Lung (tissue), 12 donors: ENCODE measurements around the gene NOTO. TPM values are rescaled to one million over a fixed set of nuclear protein-coding genes. Genes with fewer than 3 reads are reported as not detected.

ENCODE experiments used
- ATAC-seq: fragments of 200-7000 bp; cut with Tn5 transposase; one replicate; pipeline ENCODE4 v1.9.1; 2020; ENCODE audit warnings: moderate number of reproducible peaks; ENCODE audit not compliant: insufficient read depth, low FRiP score
- DNase-seq, 3 donors: peaks; one replicate each; pipeline ENCODE4 v3.0.0-alpha.2; 2013 to 2017
- H3K27ac ChIP-seq, 2 donors: one replicate each; pipeline ENCODE4 v1.5.1; 2013; ENCODE audit warnings: mild to moderate bottlenecking in 2 of 2, moderate library complexity in 2 of 2, control low read depth in 1 of 2, inconsistent platforms in 1 of 2, low read depth in 1 of 2, low read length in 1 of 2
- H3K27me3 ChIP-seq, 3 donors: one replicate each; pipeline ENCODE4 v1.5.1; 2013; ENCODE audit warnings: low read length in 2 of 3; ENCODE audit not compliant: control insufficient read depth in 3 of 3, insufficient read depth in 3 of 3
- H3K36me3 ChIP-seq, 4 donors: one replicate each; pipeline ENCODE4 v1.5.1; 2013; ENCODE audit warnings: low read length in 4 of 4, mild to moderate bottlenecking in 1 of 4, moderate library complexity in 1 of 4; ENCODE audit not compliant: control insufficient read depth in 4 of 4, insufficient read depth in 4 of 4
- H3K4me1 ChIP-seq, 5 donors: one replicate each; pipeline ENCODE4 v1.5.1; 2013; ENCODE audit warnings: low read length in 5 of 5, mild to moderate bottlenecking in 2 of 5, moderate library complexity in 1 of 5; ENCODE audit not compliant: control insufficient read depth in 5 of 5, insufficient read depth in 5 of 5
- H3K4me3 ChIP-seq: one replicate; pipeline ENCODE4 v1.5.1; 2013; ENCODE audit warnings: mild to moderate bottlenecking, control low read depth, moderate library complexity
- H3K9ac ChIP-seq, 2 donors: one replicate each; pipeline ENCODE4 v1.5.1; 2013; ENCODE audit warnings: low read length in 2 of 2, control low read depth in 1 of 2; ENCODE audit not compliant: insufficient read depth in 1 of 2
- H3K9me3 ChIP-seq, 4 donors: one replicate each; pipeline ENCODE4 v1.5.1; 2013; ENCODE audit warnings: low read length in 3 of 4, mild to moderate bottlenecking in 1 of 4, moderate library complexity in 1 of 4; ENCODE audit not compliant: control insufficient read depth in 4 of 4, insufficient read depth in 3 of 4
- WGBS, 2 donors: extraction: QIAGEN DNeasy Blood & Tissue Kit; methylation state at CpG; one replicate each; pipeline ENCODE4 v1.1.7; 2013; 5-methylcytosine and 5-hydroxymethylcytosine counted together
- polyA plus RNA-seq, 2 donors: library from polyadenylated mRNA; stranded (reverse); fragments of 200-250 nt; gene quantifications; one replicate each; pipeline ENCODE4 v1.2.1, GENCODE V29; 2013
- total RNA-seq, 2 donors: library from RNA; depleted of rRNA in 1 of 2; stranded (reverse); fragments of >200 nt in 1 of 2; gene quantifications; one replicate each; pipeline ENCODE4 v1.2.1, GENCODE V29; 2014 to 2021
- TF ChIP-seq, protein P1 (sequence below): IDR thresholded peaks from 2 replicates; pipeline ENCODE4 v1.5.1; 2012; ENCODE audit warnings: mild to moderate bottlenecking; ENCODE audit errors: control extremely low read depth, extremely low read depth
- donor health status: control.
- donor health status: control.
- donor health status: Bipolar disorder and iron deficiency.
- donor health status: healthy.
- donor health status: DM: yes; HTN: yes; CAD: no.

The NOTO gene
- total and polyA plus RNA-seq, 4 donors, result not detected

DNA sequence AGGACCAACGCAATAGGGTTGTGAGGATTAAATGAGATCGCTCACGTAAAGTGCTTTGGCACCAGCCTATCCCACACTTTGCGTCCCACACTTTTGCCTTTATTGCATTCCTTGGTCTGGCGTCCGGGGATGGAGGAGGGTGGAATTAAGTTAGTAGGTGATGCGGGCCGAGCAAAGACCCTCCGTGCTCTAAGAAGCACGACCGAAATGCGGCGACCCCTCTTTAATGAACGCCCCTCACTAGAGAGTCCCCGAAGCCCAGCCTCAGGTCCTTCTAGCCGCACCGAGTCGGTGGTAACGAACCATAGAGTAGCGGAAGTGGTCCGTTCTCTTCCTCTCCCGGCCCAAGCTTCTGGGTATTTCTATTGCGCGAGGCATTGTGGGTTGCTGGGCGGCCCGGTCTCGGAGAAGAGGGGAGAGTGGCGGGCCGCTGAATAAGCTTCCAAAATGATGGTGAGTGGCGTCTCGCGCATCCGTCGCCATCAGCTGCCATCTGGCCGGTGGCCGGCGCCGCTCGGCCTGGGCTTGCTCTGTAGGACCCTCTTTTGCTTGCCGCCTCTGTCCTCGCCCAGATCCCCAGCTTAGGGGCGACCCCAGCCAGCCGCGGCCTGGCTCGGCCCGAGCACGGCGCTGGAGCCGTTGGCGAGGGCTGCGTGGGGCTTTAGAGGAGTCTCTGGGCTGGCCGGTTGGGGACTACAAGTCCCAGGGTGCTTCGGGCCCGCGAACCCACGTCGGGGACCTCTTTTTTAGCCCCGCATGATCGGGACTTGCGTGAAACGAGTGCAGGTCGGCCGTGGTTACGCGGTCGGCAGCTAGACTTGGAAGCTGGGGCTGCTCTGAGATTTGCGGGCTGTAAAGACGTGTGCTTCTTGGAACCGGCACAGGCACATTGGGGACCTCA is 31.8 kb downstream of the NOTO start, which contains the start of gene CCT7:
CCT7 (plus strand) TSS at position 377 of the 901 bp plus-strand sequence; CDS start at position 448, 71 bp downstream.
- H3K27ac ChIP-seq, result peak within 1 kb of the TSS; percentile 84 to 94

GRCh38 chr2:73235315-73236028 is 33.1 kb downstream of the NOTO start:
- ATAC-seq (no peak), DNase-seq (no peak)
- WGBS, 2 donors, result 64 to 67% methylated on average over 11 of the region's 11 CpGs
- Histone ChIP-seq H3K4me1 (peaks cover 5 to 18% (median 15%) of the 10 kb centered on the region in 5 donors), H3K9ac (peak overlapping the region; percentile 93 to 96), H3K27me3 (no peaks in the 10 kb centered on the region), H3K9me3 (no peaks in the 10 kb centered on the region), H3K4me3 (peak overlapping the region; percentile 76), H3K27ac (no peak overlapping the region), H3K36me3 (peaks cover 4 to 20% (median 12%) of the 10 kb centered on the region in 4 donors)
- TF ChIP-seq, protein P1, sequence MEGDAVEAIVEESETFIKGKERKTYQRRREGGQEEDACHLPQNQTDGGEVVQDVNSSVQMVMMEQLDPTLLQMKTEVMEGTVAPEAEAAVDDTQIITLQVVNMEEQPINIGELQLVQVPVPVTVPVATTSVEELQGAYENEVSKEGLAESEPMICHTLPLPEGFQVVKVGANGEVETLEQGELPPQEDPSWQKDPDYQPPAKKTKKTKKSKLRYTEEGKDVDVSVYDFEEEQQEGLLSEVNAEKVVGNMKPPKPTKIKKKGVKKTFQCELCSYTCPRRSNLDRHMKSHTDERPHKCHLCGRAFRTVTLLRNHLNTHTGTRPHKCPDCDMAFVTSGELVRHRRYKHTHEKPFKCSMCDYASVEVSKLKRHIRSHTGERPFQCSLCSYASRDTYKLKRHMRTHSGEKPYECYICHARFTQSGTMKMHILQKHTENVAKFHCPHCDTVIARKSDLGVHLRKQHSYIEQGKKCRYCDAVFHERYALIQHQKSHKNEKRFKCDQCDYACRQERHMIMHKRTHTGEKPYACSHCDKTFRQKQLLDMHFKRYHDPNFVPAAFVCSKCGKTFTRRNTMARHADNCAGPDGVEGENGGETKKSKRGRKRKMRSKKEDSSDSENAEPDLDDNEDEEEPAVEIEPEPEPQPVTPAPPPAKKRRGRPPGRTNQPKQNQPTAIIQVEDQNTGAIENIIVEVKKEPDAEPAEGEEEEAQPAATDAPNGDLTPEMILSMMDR, result no peak

More for the DNA sequence above, 31.8 kb downstream of the NOTO start, which contains the start of gene CCT7:
- Histone ChIP-seq H3K9me3 (no peaks in the 10 kb centered on the region), H3K4me3 (peak within 1 kb of the TSS; percentile 76), H3K27me3 (no peaks in the 10 kb centered on the region), H3K36me3 (peaks cover 0 to 14% (median 8%) of the 10 kb centered on the region in 4 donors), H3K9ac (peak within 1 kb of the TSS; percentile 93 to 96), H3K4me1 (peaks cover 5 to 18% (median 13%) of the 10 kb centered on the region in 5 donors)
- ATAC-seq (peak; percentile 76), DNase-seq (peak; percentile 89 to 97 (median 95))
- TF ChIP-seq, protein P1, result no peak
- 0% methylated on average over 69 of the region's 69 CpGs for WGBS, 2 donors

DNA sequence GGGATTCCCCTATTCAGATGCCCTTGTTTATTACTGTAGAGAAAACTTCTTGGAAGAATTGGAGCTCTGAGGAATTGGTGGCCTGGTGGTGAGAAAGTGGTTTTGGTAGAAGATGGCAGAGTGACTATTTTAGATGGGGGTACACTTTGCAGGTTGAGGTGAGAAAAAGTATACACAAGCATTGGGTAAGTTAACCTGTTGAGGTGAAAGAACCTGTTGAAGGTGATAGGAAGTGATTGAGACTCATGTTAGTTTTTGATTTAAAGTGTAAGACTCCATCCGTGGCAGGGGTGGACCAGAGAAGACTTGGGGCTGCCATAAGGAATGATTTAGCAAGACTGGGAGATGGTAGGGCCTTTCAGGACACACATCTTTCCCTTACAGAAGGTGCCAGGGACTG is 34.8 kb downstream of the NOTO start:
- no peaks in the 10 kb centered on the region for H3K27me3 ChIP-seq
- no peak for ATAC-seq
- no peak overlapping the region for H3K4me3 ChIP-seq
- no peak overlapping the region for H3K9ac ChIP-seq
- TF ChIP-seq, protein P1, result no peak
- DNase-seq, result no peak
- 49 to 83% methylated on average over 1 of the region's 1 CpG for WGBS, 2 donors
- H3K27ac ChIP-seq, result no peak overlapping the region
- peaks cover 5 to 18% (median 15%) of the 10 kb centered on the region in 5 donors for H3K4me1 ChIP-seq
- H3K36me3 ChIP-seq, result peaks cover 4 to 22% (median 12%) of the 10 kb centered on the region in 4 donors
- H3K9me3 ChIP-seq, result no peaks in the 10 kb centered on the region
